Stomach (tissue), 4 donors: Measurements from ENCODE around the gene TBC1D9B.

Source experiments
- CTCF ChIP-seq, 7 experiments: fragments of 450-650 bp in 4 of 7; fragments of 200-600 bp in 3 of 7; sonication (generic) in 3 of 7; IDR thresholded peaks; one replicate each; pipeline ENCODE4 v1.5.1; 2016 to 2019; ENCODE audit warnings: antibody characterized with exemption in 7 of 7, control low read depth in 2 of 7, mild to moderate bottlenecking in 1 of 7
- EP300 ChIP-seq: sonication (generic); formaldehyde crosslinking; IDR thresholded peaks from one replicate; pipeline ENCODE4 v1.6.1; 2017; ENCODE audit warnings: antibody characterized with exemption
- POLR2A ChIP-seq, 4 donors: fragments of 450-650 bp; IDR thresholded peaks; one replicate each; pipeline ENCODE4 v1.6.1; 2016; ENCODE audit warnings: antibody characterized with exemption in 4 of 4, control low read depth in 2 of 4, mild to moderate bottlenecking in 1 of 4, moderate library complexity in 1 of 4
- POLR2AphosphoS5 ChIP-seq, 3 donors: sonication (generic); formaldehyde crosslinking; IDR thresholded peaks; one replicate each; pipeline ENCODE4 v1.6.1; 2016; ENCODE audit warnings: antibody characterized with exemption in 3 of 3

DNA sequence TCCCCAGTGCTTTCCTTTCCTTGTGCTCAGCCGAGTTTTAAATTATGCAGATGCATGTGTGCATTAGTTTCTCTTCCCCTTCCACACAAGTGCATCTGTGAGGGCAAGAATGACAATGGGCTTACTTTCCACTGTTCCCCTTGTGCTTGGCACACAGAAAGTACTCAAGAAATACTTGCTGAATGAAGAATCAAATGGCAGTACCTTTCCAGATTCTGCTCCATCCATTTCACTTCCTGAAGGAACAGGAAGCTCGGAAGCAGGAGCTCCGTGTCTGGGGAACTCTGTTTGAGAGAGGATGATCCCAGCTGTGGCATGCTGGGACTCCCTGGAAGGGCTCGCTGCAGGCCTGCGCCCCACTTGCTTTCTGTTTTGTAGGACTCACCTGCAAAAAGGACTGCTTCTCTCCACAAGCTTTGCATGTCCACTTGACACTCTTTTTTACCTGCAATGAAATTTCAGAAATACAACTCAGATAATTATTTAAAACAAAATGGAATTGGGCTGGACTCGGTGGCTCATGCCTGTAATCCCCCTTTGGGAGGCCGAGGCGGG is 54.6 kb downstream of the TBC1D9B start:
- TF ChIP-seq CTCF (IDR thresholded peaks at IDR 0.05) (no peak), POLR2A (IDR thresholded peaks at IDR 0.05) (no peak), EP300 (no peak), POLR2AphosphoS5 (IDR thresholded peaks at IDR 0.05) (no peak)
